GM21526 (cell line): ENCODE data around the gene SLC27A5.
"Not testable (repeated sequence)": the region's sequence is repeated elsewhere in the genome, so short reads cannot be mapped to it uniquely, and the experiment has no call there.

Experiments used
- ATAC-seq: cut with Tn5 transposase; IDR thresholded peaks from one replicate; pipeline ENCODE4 v1.9.1; 2021; ENCODE audit warnings: moderate library complexity; ENCODE audit not compliant: unreplicated experiment, low FRiP score

Gene SLC27A5

DNA sequence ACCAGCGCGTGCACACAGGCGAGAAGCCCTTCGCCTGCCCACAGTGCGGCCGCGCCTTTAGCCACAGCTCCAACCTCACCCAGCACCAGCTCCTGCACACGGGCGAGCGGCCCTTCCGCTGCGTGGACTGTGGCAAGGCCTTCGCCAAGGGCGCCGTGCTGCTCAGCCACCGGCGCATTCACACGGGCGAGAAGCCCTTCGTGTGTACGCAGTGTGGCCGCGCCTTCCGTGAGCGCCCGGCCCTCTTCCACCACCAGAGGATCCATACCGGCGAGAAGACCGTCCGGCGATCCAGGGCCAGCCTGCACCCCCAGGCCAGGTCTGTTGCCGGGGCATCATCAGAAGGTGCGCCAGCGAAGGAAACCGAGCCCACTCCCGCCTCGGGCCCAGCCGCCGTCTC lies 40.1 kb downstream of the SLC27A5 start:
- no peak for ATAC-seq

- not testable (repeated sequence) for ATAC-seq
Measured at GRCh38 chr19:58470837-58471543, 40.8 kb downstream of the SLC27A5 start.

GRCh38 chr19:58469241-58470013 lies 42.4 kb downstream of the SLC27A5 start:
- ATAC-seq: no peak

DNA sequence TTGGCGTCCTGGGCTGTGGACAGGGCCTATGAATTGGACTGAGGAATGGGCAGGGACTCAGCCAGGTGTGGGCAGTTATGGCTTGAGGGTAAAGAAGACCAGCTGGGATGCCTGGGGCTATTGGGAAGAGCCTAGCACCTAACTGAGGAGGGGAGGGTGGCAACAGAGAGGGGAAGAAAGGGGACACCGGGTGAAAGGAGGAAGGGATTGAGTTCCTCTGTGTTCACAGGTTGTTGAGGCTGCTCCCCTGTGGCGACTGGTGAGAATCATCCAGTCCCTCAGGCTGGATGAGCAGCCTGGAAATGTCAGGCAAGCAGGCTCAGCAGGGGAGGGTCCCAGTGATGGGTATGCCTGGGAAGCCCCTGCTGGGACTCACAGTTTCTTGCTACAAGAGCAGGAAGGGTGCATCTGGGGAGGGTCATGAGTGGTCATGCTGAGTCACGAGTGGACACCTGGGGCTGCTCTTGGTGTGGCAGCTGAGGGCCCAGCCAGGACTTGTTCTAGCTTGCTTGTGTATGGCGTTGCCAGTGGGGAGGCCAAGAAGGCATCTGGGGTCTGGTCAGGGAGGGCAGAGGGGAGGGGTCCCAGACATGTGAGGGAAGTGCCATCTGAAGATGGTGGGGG lies 43.5 kb downstream of the SLC27A5 start:
- ATAC-seq: no peak

DNA sequence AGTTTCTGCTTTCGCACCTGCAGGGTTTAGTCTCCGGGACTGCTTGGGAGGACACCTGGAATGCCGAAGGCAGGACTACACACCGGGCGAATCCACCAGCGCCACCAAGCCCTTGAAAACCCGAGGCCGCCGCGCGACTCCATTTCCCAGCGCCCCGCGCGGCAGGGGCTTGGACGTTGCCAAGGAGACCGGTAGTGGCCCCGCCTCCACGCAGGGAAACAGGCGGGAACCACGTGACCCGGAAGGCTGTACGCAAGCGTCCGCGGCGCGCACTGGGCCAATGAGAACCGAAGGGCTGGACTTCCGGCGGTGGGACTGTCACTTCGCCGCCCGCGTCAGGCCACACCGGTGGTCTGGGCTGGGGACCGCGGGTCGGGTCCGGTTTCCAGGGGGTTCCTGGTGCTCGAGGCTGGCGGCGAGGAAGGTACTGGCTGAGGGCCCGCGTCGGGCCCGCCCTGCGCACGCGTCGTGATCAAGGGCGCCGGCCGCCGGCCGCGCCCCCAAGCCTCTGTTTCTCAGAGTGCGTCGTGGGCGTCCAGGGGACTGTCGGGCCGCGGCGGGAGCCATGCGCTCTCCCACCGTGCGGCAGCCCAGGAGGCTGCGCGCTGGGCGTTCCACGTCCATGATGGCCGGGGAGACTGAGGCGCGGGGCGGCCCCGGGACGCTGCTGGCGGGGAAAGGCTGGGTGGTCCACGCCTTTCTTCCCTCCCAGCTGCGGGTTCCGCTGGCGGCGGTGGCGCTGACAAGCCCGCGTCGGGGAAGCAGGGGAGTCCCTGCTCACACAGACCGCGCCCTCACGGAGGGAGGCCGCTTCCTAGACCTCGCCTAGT lies 44.8 kb downstream of the SLC27A5 start, which contains the start of gene ZNF324:
TSS of gene ZNF324 (plus strand) at position 321 of the 830 bp plus-strand sequence. CDS start 2,106 bp downstream, outside the sequence.
- ATAC-seq: peak; percentile 69

DNA sequence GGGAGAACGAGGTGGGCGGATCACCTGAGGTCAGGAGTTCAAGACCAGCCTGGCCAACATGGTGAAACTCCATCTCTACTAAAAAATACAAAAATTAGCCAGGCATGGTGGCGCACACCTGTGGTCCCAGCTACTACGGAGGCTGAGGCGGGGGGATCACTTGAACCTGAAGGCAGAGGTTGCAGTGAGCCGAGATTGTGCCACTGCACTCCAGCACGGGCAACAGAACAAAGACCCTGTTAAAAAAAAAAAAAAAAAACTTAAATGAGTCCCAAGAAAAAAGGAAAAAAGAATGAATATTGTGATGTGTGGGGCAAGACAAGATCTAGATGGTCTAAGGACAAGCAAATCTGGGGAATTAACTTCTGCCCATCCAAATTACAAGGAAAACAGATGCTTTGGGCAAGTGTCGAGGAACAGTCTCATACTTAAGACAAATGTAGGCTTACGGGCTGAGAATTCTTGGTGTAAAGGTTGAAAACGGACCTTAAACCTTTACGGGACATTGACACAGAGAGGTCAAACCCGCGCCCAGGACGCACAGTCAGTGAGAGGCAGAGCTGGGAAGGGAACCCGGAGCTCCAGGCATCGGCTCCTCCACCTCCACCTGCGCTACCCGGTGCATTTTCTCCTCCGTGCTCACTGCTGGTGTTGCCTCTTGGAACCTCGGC lies 45.6 kb downstream of the SLC27A5 start:
- no peak for ATAC-seq

DNA sequence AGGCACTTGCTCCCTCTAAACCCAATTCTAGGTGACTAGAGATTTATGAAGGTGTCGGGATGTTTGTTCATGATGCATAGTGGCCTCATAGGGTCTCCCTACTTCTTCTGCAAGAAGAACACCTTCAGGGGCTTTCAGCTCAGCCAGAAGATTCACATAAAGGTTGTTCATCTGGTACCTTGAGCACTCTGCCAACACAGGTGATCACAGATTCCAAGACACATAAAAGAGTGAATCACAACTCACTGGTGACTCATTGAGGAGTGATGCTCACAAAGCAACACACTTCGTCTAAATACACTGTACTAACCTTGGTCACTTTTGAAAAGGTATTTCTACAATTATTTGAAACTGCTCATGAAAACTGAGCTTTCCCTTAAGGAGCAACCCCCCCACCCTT lies 51.8 kb downstream of the SLC27A5 start:
- ATAC-seq: no peak

DNA sequence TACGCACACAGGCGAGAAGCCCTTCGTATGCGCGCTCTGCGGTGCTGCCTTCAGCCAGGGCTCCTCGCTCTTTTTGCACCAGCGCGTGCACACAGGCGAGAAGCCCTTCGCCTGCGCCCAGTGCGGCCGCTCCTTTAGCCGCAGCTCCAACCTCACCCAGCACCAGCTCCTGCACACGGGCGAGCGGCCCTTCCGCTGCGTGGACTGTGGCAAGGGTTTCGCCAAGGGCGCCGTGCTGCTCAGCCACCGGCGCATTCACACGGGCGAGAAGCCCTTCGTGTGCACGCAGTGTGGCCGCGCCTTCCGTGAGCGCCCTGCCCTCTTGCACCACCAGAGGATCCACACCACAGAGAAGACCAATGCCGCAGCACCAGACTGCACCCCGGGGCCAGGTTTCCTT lies 55.7 kb downstream of the SLC27A5 start:
- no peak for ATAC-seq

GRCh38 chr19:58455306-58455705 lies 56.5 kb downstream of the SLC27A5 start:
- no peak for ATAC-seq

GRCh38 chr19:58453743-58454142 lies 58.0 kb downstream of the SLC27A5 start:
- ATAC-seq: no peak

GRCh38 chr19:58451358-58452101 lies 60.3 kb downstream of the SLC27A5 start, which contains the start of gene ZNF324B:
Gene ZNF324B (plus strand): TSS chr19:58451622. CDS start chr19:58453702, 2,080 bp downstream.
- ATAC-seq: peak; percentile 90

GRCh38 chr19:58450856-58451357 lies 60.9 kb downstream of the SLC27A5 start:
- peak; percentile 3 for ATAC-seq

GRCh38 chr19:58449980-58450379 lies 61.8 kb downstream of the SLC27A5 start:
- not testable (repeated sequence) for ATAC-seq

DNA sequence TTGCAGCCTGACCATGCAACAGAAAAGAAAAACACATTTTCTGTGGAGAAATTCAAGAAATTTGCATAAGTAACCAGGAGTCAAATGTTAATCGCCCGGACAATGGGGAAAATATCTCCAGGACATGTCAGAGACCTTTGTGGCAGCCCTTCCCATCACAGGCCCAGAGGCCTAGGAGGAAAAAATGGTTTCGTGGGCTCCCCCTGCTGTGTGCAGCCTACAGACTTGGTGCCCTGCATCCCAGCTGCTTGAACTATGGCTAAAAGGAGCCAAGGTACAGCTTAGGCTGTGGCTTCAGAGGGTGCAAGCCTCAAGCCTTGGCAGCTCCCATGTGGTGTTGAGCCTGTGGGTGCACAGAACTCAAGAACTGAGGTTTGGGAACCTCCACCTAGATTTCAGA lies 62.9 kb downstream of the SLC27A5 start:
- not testable (repeated sequence) for ATAC-seq
